ENCODE measurements around the gene KRT86.
A peak's percentile ranks its signal among the peaks of the same experiment; 100 is the strongest.

The KRT86 gene

DNA sequence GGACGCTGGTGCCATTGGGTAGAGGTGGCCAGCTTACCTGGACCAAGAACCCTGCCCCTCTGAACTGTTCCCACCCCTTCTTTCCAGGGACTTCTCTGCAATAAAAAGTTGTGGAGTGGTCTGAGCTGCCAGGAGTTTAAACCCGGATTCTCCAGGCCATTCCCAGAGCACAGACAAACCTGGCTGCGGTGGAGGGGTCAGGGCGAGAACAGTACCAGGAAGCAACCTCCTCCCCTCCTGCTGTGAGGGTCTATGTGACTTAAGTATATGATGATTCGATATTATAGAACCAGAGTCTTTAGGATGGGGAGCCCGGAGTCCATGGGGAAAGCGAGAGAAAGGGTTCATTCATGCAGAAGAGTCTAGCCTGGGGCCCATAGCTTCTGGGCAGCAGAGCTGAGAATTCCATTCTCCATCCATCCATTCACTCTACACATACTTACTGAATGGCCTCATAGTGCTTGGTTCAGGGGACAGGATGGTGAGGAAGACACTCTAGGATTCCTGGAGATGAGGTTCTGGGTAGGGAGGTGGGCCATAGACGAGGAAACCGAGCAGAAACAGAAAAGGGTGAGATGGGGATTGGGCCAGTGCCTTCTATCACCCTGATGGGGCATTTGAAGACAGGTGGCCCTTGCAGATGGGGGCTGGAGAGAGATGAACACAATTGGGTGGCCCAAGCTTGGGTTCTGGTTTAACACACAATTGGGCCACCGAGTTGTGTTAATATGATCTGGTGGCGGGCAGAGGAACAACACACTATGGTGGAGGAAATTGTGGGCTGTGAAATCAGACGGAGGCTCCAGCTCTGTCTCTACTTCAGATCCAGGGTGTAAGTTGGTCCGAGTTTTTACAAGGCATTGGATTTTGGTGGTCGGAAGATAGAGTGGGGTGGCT lies 5.2 kb downstream of the KRT86 start:
- DNase-seq, result no peak
- Histone ChIP-seq H3K27ac (peak overlapping the region; percentile 94), H3K27me3 (replicated peaks) (no peaks in the 10 kb centered on the region), H3K4me3 (ENCODE audit: low read depth, low read length) (no peak overlapping the region), H3K36me3 (replicated peaks) (no peaks in the 10 kb centered on the region)
- TF ChIP-seq, protein P1, sequence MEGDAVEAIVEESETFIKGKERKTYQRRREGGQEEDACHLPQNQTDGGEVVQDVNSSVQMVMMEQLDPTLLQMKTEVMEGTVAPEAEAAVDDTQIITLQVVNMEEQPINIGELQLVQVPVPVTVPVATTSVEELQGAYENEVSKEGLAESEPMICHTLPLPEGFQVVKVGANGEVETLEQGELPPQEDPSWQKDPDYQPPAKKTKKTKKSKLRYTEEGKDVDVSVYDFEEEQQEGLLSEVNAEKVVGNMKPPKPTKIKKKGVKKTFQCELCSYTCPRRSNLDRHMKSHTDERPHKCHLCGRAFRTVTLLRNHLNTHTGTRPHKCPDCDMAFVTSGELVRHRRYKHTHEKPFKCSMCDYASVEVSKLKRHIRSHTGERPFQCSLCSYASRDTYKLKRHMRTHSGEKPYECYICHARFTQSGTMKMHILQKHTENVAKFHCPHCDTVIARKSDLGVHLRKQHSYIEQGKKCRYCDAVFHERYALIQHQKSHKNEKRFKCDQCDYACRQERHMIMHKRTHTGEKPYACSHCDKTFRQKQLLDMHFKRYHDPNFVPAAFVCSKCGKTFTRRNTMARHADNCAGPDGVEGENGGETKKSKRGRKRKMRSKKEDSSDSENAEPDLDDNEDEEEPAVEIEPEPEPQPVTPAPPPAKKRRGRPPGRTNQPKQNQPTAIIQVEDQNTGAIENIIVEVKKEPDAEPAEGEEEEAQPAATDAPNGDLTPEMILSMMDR (IDR thresholded peaks at IDR 0.05; ENCODE audit: low read depth, low read length, missing control alignments), result peak; percentile 21
- in situ Hi-C loops (cut with HindIII; ENCODE audit: low pct_ligation_motif_present, low sequenced_read_pairs), result no loop called here

DNA sequence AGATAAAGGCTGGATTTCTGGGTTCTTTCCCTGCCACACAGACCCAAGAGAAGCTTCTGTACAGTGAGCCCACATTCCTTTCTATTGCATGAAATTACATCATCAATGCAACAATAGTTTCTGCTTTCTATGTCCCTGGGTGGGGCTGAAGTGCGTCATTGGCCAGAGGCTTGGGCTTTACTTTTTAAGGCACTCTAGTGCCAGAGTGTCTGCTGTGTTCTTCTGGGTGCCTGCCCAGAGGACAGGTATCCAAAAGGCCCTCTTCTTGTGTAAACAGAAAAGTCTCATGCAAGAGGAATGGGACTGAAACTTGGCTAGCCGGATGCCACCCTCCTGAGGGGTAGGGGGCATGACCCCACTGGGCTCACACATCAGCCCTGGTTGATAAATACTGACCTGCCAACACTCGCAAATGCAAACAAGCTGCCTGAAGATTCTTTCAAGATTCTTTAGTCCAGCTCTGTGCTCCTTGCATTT lies 5.9 kb downstream of the KRT86 start:
- H3K27ac ChIP-seq, result peak overlapping the region; percentile 94
- TF ChIP-seq, protein P1 (IDR thresholded peaks at IDR 0.05; ENCODE audit: low read depth, low read length, missing control alignments), result no peak
- H3K27me3 ChIP-seq (replicated peaks), result no peaks in the 10 kb centered on the region
- DNase-seq, result peak; percentile 83
- no peaks in the 10 kb centered on the region for H3K36me3 ChIP-seq (replicated peaks)
- H3K4me3 ChIP-seq (ENCODE audit: low read depth, low read length), result no peak overlapping the region
- in situ Hi-C loops (cut with HindIII; ENCODE audit: low pct_ligation_motif_present, low sequenced_read_pairs), result no loop called here

DNA sequence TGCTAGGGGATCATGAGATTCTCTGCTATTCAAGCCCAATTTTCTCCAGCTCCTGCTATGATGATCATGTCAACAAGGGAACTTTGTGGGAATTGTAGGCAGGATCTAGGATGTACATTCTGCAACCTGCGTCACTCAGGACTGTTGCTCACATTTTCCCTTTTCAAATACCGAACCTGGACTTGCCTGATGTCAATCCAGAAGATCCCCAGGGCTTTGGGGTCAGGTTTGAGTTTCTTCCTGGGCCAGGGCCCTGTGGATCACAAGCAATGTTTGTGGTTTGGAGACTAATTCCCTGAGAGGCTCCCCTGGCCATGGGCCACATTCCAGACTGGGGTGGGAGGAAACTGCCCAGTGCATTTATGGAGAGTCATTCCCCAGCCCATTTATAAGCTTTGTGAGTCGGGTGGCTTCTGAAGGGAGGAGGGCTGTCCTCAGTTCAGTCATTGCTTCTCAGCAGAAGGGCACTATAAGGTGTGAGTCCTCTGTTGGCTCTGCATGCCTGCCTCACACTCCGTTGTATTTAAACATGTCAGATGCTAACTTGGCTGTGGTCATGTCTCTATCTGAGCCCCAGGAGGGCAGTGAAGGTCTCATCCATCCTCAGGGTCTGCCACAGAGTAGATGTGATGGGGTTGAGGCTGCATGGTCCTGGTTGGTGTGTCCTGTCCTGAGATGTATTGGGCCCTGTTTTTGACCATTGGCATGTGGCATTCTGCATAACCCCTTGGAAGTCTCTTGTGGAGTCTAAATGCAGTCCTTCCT lies 6.5 kb downstream of the KRT86 start:
- H3K36me3 ChIP-seq (replicated peaks), result no peaks in the 10 kb centered on the region
- H3K4me3 ChIP-seq (ENCODE audit: low read depth, low read length), result no peak overlapping the region
- in situ Hi-C loops (cut with HindIII; ENCODE audit: low pct_ligation_motif_present, low sequenced_read_pairs), result no loop called here
- TF ChIP-seq, protein P1 (IDR thresholded peaks at IDR 0.05; ENCODE audit: low read depth, low read length, missing control alignments), result no peak
- DNase-seq, result peak; percentile 96
- H3K27ac ChIP-seq, result peak overlapping the region; percentile 94
- no peaks in the 10 kb centered on the region for H3K27me3 ChIP-seq (replicated peaks)

DNA sequence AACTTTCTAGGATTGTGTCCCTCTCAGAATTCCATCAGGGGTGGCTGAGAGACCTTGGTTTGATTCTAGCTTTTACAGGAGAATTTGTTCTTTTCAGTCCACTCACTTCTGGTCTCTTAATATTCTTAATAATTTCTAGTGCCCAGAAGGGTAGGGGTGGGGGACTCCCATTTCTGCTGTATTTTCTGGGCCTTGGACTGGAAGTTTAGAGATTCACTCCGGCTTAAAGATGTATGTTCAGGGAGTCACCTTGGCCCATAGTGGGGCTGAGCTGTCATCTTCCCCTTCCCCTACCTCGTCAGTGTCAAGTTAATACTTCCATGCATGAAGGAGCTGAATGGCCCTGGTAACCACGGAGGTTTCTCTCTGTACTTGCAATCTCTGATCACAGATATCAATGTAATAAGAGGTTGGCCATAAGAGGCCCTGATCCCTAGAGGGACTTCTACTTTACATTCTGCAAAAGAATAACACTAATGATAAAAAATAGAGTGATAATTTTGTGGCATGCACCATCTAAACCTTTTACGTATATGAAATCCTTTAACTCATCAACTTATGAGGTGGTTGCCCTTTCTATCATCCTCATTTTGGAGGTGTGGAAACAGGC lies 10.2 kb downstream of the KRT86 start:
- H3K36me3 ChIP-seq (replicated peaks), result no peaks in the 10 kb centered on the region
- in situ Hi-C loops (cut with HindIII; ENCODE audit: low pct_ligation_motif_present, low sequenced_read_pairs), result no loop called here
- TF ChIP-seq, protein P1 (IDR thresholded peaks at IDR 0.05; ENCODE audit: low read depth, low read length, missing control alignments), result no peak
- no peak overlapping the region for H3K4me3 ChIP-seq (ENCODE audit: low read depth, low read length)
- DNase-seq, result no peak
- H3K27ac ChIP-seq, result no peak overlapping the region
- H3K27me3 ChIP-seq (replicated peaks), result no peaks in the 10 kb centered on the region

DNA sequence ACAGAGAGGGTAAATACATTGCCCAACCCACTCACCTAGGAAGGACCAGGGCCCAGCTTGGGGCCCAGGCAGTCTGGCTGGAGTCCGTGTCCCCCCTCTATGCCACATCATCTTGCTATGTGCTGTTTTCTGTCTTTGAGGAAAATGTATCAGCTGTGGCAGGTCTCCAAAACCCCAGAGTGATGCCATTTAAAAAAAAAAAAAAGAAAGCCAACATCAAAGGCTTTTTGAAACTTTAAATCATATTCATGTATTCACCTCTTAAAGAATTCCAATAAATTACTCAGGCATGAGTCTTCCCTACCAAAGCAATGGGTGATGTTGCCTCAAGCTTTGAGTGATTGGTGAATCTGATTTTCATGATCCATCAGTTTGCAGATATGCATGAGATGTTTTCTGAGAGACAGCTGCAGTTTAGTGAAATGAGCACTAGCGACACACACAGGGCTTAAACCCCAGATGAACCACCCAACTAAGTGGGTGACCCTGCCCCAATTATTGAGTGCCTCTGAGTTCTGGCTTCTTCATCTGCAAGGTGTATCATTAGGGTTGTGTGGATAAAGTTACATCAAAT lies 10.8 kb downstream of the KRT86 start:
- in situ Hi-C loops (cut with HindIII; ENCODE audit: low pct_ligation_motif_present, low sequenced_read_pairs), result no loop called here
- Histone ChIP-seq H3K27me3 (replicated peaks) (no peaks in the 10 kb centered on the region), H3K27ac (no peak overlapping the region), H3K36me3 (replicated peaks) (no peaks in the 10 kb centered on the region), H3K4me3 (ENCODE audit: low read depth, low read length) (no peak overlapping the region)
- TF ChIP-seq, protein P1 (IDR thresholded peaks at IDR 0.05; ENCODE audit: low read depth, low read length, missing control alignments), result no peak
- DNase-seq, result no peak
